ENCODE measurements around the gene CCDC50. TPM values are rescaled to one million over a fixed set of nuclear protein-coding genes. Genes with fewer than 3 reads are reported as not detected.

The CCDC50 gene
- total RNA-seq (2014; rRNA removed; shearing (Covaris generic)): 118 and 124 TPM in 2 replicates
- polyA plus RNA-seq (2015; cell fraction: cytosol; rRNA removed): 113 and 120 TPM in 2 replicates
- polyA plus RNA-seq (2015; cell fraction: nucleus; rRNA removed): 69.0 and 69.5 TPM in 2 replicates

- in situ Hi-C loops (cut with HindIII; ENCODE audit: low pct_unique_long_range_greater_than_20kb, low sequenced_read_pairs): no loop called here
- DNase-seq (ENCODE audit: low read depth, low spot score): peak; percentile 78
These were observed at the start of gene CCDC50 for GRCh38 chr3:191328962-191329653. TSS of gene CCDC50 (plus strand) at chr3:191329394. CDS start at chr3:191329675, 281 bp downstream.

- in situ Hi-C loops (cut with HindIII; ENCODE audit: low pct_unique_long_range_greater_than_20kb, low sequenced_read_pairs): no loop called here
- no peak for DNase-seq (ENCODE audit: low read depth, low spot score)
These were observed 49.1 kb upstream of the CCDC50 start for GRCh38 chr3:191280111-191280510.

GRCh38 chr3:191280882-191281281 is 48.3 kb upstream of the CCDC50 start:
- no peak for DNase-seq (ENCODE audit: low read depth, low spot score)
- in situ Hi-C loops (cut with HindIII; ENCODE audit: low pct_unique_long_range_greater_than_20kb, low sequenced_read_pairs): no loop called here

- no peak for DNase-seq (ENCODE audit: low read depth, low spot score)
- in situ Hi-C loops (cut with HindIII; ENCODE audit: low pct_unique_long_range_greater_than_20kb, low sequenced_read_pairs): no loop called here
These were observed 46.7 kb upstream of the CCDC50 start for GRCh38 chr3:191282251-191283185.

- no peak for DNase-seq (ENCODE audit: low read depth, low spot score)
- in situ Hi-C loops (cut with HindIII; ENCODE audit: low pct_unique_long_range_greater_than_20kb, low sequenced_read_pairs): no loop called here
These were observed 45.8 kb upstream of the CCDC50 start for GRCh38 chr3:191283400-191283799.

GRCh38 chr3:191290311-191291025 is 38.7 kb upstream of the CCDC50 start:
- peak; percentile 30 for DNase-seq (ENCODE audit: low read depth, low spot score)

DNA sequence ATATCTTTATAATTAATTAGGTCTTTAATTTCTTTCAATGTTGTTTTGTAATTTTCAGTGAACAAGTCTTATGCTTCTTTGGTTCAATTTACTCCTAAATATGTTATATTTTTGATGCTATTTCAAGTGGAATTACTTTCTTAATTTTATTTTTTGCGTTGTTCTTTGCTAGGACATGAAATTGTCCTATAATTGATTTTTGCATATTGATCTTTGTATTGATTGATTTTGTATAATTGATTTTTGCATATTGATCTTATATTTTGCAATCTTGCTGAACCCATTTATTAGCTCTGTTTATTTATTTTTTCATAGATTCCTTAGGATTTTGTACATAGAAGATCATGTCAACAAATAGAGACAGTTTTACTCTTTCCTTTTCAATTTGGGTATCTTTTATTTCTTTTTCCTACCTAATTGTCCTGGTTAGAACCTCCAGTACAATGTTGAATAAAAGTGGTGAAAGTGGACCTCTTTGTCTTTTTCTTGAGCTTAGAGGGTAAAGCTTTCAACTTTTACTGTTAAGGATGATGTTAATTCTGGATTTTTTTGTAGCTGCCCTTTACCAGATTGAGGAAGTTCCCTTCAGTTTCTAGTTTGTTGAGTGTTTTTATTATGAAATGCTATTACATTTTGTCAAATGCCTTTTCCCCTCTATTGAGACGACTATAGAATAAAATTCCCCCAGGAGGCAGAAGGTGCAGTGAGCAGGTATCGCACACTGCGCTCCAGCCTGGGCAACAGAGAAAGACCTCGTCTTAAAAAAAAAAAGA is 36.8 kb upstream of the CCDC50 start:
- no peak for DNase-seq (ENCODE audit: low read depth, low spot score)
- in situ Hi-C loops (cut with HindIII; ENCODE audit: low pct_unique_long_range_greater_than_20kb, low sequenced_read_pairs): no loop called here

More at GRCh38 chr3:191290311-191291025, 38.7 kb upstream of the CCDC50 start:
- in situ Hi-C loops (cut with HindIII; ENCODE audit: low pct_unique_long_range_greater_than_20kb, low sequenced_read_pairs): no loop called here

DNA sequence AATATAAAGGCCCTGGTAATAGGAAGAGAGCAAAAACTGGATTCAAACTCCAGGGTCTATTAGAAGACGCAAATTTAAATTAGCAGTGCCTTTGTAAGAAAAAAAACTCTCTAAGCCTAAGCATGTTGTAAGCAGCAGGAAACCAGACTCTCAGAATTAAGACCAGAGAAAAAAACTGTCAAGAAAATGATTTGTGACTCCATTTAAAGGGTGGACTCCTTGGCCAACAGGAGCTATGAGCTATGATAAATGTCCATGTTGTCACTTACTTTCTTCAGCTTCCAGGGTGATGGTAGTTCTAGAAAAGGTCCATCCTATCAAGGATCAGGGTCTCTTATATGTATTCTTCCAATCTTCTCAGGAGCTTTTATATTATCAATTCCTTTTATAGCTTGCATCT is 34.9 kb upstream of the CCDC50 start:
- in situ Hi-C loops (cut with HindIII; ENCODE audit: low pct_unique_long_range_greater_than_20kb, low sequenced_read_pairs): no loop called here
- no peak for DNase-seq (ENCODE audit: low read depth, low spot score)

- in situ Hi-C loops (cut with HindIII; ENCODE audit: low pct_unique_long_range_greater_than_20kb, low sequenced_read_pairs): no loop called here
- no peak for DNase-seq (ENCODE audit: low read depth, low spot score)
These were observed 33.1 kb upstream of the CCDC50 start for GRCh38 chr3:191296041-191296541.

GRCh38 chr3:191298846-191299245 is 30.3 kb upstream of the CCDC50 start:
- DNase-seq (ENCODE audit: low read depth, low spot score): no peak
- in situ Hi-C loops (cut with HindIII; ENCODE audit: low pct_unique_long_range_greater_than_20kb, low sequenced_read_pairs): no loop called here

GRCh38 chr3:191300422-191300821 is 28.8 kb upstream of the CCDC50 start:
- no peak for DNase-seq (ENCODE audit: low read depth, low spot score)
- in situ Hi-C loops (cut with HindIII; ENCODE audit: low pct_unique_long_range_greater_than_20kb, low sequenced_read_pairs): no loop called here

GRCh38 chr3:191301017-191301416 is 28.2 kb upstream of the CCDC50 start:
- in situ Hi-C loops (cut with HindIII; ENCODE audit: low pct_unique_long_range_greater_than_20kb, low sequenced_read_pairs): no loop called here

GRCh38 chr3:191301782-191302411 is 27.3 kb upstream of the CCDC50 start:
- no peak for DNase-seq (ENCODE audit: low read depth, low spot score)
- in situ Hi-C loops (cut with HindIII; ENCODE audit: low pct_unique_long_range_greater_than_20kb, low sequenced_read_pairs): no loop called here

More at GRCh38 chr3:191301017-191301416, 28.2 kb upstream of the CCDC50 start:
- DNase-seq (ENCODE audit: low read depth, low spot score): no peak

DNA sequence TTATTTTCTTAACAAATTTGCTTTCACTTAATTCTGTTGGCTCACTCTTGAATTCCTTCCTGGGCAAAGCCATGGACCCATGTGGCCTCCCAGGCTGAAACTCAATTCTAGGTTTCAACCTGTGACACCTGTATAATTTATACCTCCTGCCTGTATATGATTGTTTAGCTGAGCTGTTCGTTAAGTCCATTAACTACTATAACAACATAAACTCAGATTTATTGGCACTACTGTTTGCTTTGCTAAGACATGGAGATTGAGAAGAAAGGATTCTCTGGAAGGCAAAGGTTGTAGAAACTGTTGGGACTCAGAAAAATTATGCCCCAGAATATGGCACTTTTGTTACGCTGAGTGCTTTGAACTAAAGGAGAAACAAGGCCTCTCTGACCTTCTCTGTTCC is 26.7 kb upstream of the CCDC50 start:
- DNase-seq (ENCODE audit: low read depth, low spot score): no peak
- in situ Hi-C loops (cut with HindIII; ENCODE audit: low pct_unique_long_range_greater_than_20kb, low sequenced_read_pairs): no loop called here

DNA sequence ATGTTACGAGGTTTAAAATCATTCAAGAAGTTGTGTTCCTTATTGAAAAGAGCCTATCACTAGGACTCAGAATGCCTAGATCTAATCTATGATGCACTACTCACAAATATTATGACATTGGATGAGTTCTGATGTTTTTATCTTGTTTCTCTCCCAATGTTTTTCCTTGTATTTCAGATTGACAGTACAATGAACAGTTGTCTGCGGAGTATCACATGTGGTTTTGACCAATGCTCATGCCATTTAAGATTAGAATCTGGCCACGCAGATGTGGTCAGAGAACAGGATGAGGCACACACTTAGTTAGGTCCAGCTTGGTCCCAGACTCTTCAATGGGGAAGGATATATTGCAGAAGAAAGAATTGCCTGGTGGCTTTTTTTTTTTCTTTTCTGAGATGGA is 25.6 kb upstream of the CCDC50 start:
- in situ Hi-C loops (cut with HindIII; ENCODE audit: low pct_unique_long_range_greater_than_20kb, low sequenced_read_pairs): no loop called here
- DNase-seq (ENCODE audit: low read depth, low spot score): peak; percentile 90

- no peak for DNase-seq (ENCODE audit: low read depth, low spot score)
- in situ Hi-C loops (cut with HindIII; ENCODE audit: low pct_unique_long_range_greater_than_20kb, low sequenced_read_pairs): no loop called here
These were observed 22.8 kb upstream of the CCDC50 start for GRCh38 chr3:191306428-191306827.

DNA sequence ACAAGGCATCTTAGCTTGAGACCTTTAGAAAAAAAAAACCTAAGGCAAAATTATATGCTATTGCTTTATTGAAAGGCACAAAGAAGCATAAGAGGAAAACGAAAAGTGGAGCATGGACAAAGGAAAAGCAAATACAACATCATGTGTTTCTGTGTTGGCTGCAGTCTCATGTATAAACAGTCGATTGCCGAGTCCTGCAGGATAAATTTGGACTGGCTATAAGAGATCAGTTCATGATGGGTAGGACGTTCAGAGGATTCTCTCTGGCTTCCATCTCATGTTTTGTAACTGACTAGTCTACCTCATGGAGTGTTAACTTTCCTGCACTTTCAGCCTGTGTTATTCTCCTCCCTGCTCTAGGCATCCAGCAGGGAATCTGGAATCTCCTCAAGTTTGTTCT is 21.9 kb upstream of the CCDC50 start:
- in situ Hi-C loops (cut with HindIII; ENCODE audit: low pct_unique_long_range_greater_than_20kb, low sequenced_read_pairs): no loop called here
- DNase-seq (ENCODE audit: low read depth, low spot score): no peak
